ENCODE data around the gene TCHHL1.
"Not testable (repeated sequence)": the region's sequence is repeated elsewhere in the genome, so short reads cannot be mapped to it uniquely, and the experiment has no call there.

TCHHL1 gene

DNA sequence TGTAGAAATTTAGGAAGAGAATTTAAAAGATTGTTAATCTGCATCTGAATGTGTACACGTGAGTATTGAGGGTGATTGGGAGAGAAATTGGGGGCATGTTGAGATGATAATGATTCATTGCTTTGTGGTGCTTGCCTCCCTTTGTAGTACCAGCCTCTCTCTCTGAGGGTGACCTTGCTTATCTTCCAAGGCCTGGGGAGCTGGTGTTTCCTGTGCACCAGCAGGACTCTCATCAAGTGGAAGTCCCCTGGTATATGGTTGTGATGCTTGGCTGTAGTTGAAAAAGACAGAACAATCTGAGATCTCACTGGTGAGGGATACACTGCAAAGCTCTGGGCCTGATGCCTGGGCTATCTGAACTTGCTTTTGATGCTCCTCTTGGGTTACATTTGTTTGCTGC is 4.0 kb downstream of the TCHHL1 start:
- DNase-seq: no peak

DNA sequence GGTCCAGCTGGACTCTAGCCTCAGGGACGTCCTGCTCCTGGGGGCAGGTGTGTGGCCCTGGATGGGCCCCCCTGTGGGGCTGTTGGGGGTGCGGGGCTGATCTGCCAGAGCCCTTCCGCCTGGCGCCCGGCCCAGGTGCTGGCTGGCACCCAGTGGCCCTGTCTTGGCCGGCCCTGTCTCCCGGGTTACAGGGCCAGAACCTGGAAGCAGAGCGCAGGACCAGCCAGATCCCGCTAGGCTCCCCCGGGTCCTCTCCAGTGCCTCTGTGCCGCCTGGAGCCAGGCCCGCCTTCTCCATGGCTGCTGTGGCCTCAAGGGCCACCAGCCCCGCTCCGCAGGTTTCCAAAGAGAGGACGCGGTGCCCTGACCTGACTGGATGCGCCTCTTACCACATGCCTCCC is 7.8 kb downstream of the TCHHL1 start:
- DNase-seq: not testable (repeated sequence)

DNA sequence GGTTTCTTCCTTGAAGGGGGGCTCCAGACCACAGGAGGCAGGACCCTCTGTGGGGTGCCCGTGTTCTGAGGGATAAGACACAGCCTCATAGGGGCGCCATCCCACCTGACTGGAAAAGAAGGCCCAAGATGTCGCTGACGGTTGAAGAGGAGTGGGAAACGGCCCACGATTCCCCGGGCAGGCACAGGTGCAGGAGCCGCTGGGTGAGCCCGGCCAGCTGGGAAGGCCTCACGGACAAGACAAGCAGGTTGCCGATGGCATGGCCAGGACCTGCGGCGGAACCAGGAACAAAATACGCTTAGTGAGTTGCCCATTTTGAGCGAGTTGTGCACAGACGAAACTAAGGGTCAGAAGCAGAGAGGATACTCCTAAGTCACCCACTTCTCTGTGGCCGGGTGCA is 8.4 kb downstream of the TCHHL1 start:
- not testable (repeated sequence) for DNase-seq

DNA sequence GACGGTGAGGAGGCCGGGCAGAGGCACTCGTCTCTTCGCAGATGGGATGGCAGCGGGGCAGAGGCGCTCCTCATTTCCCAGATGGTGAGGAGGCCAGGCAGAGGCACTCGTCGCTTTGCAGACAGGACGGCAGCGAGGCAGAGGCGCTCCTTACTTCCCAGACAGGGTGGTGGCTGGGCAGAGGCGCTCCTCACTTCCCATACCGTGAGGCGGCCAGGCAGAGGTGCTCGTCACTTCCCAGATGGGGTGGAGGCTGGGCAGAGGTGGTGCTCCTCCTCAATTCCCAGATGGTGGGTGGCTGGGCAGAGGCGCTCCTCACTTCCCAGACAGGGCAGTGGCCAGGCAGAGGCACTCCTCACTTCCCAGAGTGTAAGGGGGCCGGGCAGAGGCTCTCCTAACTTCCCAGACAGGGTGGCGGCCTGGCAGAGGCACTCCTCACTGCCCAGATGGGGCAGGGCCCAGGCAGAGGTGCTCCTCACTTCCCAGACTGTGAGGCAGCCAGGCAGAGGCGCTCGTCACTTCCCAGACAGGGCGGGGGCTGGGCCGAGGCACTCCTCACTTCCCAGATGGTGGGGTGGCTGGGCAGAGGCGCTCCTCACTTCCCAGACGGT is 9.9 kb downstream of the TCHHL1 start:
- DNase-seq: no peak

DNA sequence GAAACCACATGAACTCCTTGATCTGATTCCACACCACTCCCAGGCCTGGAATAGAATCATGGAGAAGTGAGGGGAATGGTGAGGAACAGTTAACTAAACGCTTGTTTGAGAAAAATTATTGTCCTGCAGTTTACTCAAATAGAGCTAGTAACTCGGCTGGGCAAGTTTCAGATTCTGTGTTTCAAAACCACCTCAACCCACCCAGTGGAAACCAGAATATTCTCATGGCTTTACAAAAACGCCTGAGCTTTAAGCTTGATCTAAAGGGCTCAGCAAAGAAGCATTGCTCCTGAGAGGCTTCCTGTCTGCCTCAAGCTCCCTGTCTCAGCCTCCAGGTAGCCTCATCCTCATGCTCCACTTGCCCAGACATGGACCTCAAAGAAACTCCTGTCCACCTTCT is 16.6 kb downstream of the TCHHL1 start:
- DNase-seq: no peak

DNA sequence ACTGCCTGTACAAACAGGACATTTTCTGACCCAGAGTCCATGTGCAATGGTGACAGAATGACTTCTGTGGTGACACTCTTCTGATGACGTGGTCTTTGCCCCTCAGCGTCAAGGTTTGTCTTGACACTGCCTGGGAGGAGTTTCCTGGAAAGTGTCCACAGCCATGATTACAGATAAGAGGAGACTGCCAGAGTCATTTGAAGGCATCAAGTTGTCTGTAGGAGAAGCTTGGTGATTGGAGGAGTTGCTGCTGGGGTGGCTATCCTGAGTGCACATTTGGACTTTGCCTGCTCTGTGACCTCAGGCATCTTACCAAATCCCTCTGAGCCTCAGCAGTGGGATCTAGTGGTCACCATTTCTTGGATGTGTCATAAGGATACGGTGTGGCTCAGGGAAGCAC is 17.7 kb downstream of the TCHHL1 start:
- DNase-seq: no peak

DNA sequence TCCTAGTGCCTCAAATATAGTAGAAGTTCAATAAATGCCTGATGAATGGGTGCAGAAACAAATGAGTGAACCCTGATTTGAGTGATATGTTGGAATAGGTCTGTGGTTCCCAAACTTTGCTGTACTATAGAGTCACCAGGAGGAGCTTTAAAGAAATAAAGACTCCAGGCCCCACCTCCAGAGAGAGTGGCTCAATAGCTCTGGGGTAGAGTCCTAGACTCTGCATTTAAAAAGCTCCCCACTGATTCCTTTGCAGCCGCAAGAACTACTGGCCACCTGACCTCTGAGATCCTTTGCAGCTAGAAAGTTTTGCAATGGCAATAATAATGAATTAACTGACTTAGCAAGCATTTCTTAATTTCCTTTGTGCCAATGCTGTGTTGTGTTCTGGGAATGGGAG is 20.9 kb downstream of the TCHHL1 start:
- no peak for DNase-seq

DNA sequence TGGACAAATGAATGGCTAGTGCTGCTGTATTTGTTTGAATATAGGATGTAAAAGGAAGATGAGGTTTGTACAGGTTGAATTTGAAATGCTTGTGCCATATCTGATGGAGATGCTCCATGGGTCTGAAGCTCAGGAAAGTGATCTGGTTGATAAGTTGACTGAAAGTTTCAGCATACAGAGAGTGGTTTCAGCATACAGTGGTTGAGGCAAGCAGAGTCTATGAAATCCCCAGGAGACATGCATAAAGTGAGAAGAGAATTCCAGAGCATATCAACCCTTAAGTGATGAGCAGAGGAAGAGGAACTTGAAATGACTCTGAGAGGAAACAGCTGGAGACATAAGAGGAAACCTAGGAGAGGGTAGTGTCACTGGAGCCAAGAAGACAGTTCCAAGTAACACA is 21.7 kb downstream of the TCHHL1 start:
- no peak for DNase-seq

DNA sequence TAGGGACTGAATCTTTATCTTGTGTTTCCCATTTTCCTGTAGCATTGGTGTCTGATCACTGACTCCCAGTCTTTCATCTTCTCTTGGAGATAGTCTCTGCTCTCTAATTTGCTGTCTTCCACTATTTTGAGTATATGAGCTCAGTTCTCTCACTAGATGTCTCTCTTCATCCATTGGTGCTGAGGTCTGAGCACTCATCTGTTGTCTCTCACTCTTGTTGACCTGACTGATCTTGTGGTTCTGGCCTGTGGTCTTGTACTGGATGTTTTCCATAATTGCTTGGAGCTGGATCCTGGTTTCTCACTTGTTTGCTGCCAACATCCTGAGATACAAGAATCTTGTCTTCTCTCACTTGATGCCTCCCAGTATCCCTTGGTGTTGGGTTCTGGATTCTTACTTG is 26.9 kb downstream of the TCHHL1 start:
- DNase-seq: no peak

DNA sequence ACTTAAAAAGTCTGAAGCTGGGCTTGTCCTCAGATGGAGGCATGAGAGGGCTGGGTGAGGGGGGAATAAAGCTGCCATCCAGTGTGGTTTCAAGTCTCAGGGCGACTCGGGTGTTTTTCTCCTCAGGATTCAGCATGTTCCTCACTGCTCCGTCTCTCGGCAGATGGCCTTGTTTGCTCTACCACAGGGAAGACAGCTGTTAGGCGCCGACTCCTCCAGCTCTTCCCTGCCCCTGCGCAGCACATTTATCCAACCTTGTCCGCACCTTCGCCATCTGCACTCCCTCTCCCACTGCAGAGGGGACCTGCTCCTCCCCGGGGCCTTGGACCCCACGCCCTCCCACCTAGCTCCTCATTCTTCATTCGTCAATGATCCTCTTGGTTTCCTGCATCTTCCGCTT is 35.5 kb downstream of the TCHHL1 start:
- no peak for DNase-seq

DNA sequence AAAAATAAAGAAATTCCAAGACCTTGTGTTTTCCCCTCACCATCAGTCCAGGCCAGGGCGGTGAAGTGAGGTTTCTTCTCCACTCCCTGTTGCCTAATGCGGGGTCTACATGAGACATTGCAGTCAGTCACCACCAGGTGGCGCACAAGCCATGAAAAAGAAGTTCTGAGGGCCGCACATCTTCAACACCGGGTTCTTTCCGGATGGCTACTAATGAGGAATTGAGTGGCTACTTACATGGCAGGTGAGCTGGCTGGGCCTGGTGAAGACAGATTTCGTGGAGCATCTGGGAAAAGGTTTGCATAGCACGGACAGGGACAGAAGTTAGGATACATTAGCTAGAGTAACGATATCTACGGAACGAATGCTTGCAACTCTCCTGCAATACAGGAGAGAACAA is 36.3 kb downstream of the TCHHL1 start:
- peak; percentile 85 for DNase-seq

DNA sequence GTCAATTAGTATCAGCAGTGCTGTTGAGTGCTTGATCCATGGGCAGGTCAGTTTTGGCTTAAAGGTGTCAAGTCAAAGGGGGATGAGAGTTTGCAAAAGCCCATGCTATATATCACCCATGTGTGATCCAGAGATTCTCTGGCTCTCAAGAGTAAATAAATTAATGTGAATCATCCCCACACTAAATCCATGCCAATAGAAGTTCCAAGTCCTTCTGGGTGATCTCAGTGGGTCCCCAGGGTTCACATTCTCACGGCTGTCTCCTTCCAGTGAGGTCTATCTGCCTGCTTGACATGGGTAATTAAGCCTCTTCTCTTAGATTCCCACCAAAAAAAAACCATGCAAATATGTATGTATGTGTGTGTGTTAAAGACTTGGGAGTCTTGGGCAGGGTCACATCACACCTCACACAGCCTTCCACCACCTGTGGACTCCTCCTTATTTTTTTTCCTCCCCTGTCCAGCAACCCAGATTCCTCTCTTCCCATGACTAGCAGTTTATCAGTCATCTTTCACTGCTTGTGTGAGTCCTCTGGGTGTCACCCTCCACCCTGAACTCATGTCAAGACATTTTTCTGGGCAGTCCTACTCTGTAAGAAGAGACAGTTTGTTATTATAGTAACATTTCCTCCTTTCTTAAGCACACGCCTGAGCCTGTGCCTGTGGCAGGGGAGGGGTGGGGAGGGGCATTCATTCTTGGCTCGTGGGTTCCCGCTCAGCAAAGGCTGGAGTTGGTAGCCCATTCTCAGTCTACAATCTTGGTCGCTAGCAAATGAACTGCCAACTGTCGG is 37.8 kb downstream of the TCHHL1 start:
- DNase-seq: no peak

DNA sequence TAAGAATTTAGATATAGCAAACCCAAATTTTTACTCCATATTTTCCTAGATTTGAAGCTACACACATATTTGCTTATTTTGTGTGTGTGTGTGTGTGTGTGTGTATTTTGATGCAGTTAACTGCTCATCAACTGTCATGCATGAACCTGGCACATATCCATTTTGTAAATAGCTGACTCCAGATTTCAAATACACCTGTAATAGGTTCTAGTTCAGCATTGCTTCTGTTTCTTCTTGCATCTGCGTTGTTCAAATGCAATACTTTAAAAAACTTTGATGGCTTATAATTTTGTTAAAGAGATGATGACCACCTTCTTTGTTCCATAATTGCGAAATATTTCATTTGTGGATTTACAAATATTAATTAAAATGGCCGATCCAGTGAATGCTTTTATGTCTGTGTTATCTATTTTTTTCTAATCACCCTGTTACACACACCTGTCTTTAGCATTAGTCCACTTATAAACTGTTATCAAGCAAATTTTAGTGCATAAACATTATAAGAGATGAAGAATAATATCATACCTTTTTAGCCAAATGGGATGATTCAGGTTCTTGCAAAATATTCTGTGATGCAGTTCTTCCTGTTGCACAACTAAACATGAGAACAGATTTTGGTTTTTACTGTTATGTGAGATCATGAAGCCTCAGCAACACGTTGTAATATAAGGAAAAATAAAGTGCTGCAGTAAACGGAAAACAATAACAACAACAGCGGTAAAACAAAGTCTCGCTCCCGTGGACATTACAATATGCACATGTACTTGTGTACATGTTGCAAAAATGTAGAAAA is 39.4 kb downstream of the TCHHL1 start:
- DNase-seq: no peak

DNA sequence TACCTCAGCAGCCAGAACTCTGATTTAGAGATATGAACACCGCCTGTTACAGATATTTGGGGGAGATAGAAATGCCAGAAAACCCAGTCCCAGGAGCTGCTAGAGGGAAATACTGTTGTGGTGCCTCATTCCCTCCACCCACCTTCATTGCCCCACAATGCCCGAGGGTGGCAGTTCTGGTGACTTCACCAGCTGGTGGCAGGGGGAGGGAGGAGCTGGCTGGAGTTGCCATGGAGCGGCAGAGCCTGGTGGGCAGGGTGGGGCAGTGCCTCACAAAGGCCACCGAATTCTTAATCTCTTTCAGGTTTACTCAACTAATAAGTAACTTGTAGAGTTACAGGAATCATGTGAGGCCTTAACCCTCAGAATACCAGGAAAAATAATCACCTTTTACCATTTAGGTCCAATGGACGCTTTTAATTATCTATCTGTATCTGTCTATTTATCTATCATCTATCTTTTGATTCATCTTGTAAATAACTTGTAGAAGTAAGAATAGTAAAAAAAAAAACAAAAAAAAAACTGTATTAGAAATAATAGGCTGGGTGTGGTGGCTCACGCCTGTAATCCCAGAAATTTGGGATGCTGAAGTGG is 40.4 kb downstream of the TCHHL1 start:
- no peak for DNase-seq

DNA sequence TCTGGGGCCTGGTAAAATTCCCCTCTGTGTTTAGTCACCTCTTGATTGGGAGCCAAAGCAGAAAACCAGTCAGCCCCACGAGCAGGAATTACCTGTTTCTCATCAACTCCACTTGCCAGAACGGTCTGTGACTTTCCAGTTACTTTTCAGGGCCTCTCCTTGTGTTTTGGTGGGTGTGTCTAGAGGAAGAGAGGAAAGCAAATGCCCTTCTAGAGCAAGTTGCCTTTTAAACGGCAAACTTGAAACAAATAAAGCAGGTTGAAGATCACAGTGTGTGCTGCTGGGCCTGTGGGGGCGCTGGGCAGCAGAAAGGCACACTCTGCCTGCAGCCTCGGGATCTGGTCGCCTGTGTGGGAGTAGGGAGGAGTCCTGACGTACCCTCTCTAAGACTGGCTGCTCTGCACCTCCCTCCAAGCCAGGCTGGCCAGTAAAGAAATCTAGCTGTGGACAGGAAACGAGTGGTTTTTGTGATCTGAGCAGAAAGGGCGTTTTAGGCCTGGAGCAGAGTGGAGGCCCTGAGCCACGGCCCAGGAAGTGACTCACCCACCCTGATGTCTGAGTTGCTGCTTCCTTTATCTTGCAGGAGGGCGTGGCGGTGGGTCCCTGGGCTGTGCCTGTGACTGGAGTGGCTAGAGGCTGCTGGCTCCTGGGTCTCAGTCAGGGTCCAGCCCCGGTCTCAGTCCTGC is 41.0 kb downstream of the TCHHL1 start:
- peak; percentile 84 for DNase-seq

DNA sequence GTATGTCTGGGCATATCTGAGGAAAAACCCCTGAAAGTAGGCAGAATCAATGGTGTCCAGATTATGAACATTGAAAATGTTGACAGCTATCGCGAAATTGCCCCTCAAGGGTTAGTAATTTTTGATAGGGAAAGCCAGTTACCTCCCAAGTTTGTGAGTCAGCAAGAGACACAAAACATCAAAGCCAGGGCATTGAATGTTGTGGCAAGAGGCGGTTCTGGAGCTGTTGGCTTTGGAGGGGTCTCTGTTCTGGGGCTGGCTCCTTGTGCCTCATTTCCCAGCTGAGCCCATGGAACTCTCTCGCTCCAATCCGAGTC is 41.5 kb downstream of the TCHHL1 start:
- DNase-seq: no peak

DNA sequence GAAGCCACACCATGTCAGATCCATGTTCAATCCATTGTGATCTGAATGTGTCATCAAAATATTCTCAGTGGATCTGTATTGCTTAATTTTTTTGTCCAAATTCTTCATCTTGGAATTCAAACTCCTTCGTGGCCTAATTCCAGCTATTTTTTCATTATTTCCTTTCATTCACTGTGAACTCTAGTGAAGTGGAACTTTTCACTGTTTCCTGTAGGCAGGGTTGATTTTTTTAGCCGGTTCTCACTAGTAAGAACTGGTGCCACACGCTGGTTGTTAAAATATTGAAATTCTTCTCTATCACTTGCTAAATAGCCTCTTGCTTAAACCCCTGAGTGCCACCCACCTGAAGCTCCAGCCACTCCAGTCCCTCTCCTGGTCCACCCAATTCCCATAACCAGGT is 44.5 kb downstream of the TCHHL1 start:
- DNase-seq: no peak

DNA sequence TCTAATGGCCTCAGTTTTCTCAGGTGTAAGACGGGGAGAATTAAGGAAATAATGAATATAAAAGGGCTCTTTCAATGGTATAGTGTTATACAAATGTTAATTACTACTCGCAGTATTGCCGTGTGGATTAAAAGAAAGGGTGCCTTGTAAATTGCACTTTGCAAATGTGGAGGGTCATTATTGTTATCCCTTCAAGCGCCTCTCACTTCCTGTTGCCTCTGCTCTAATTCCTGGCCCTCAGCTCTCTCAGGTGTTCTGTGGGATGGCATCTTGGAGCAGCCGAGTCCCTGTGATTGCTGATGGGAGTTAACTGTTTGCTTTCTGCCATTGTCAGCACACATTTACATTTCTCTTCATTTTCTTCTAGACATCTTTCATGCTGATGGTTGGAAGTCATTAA is 45.0 kb downstream of the TCHHL1 start:
- no peak for DNase-seq

DNA sequence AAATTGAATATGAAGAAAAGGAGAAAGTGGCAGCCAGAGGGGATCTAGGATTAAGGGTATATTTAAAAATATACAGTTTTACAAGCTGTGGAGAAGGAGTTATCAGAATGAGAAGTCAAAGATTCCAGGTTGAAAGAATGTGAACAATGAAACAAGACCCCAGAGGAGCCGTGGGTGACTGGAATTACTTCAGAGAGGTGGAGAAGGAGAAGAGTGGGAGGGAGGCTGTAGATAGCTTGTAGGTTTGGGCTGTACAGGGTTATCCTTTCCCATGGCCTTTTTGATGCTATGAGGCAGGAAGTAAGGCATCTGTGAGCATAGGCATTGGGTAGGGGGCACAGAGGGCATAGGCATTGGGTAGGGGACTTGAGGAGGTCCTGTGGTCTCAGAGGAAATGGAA is 46.8 kb downstream of the TCHHL1 start:
- no peak for DNase-seq

DNA sequence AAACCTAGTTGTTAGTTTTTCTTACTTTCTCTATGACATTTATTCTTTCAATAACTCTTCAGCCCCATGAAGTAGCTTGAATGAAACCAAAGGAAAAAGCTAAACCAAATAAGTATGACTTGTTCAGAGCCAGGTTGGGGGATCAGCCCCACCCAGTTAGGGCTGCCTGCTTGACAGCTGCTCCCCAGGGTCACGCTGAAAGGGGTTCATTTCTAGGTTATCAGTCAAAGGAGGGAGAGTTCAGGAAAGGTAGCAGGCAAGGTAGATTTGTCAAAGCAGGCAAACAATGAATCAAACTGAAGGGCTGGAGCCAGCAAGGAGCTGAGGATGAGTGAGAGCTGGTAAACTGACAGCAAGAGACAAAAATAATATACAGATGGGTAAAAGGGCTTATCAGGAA is 49.0 kb downstream of the TCHHL1 start:
- DNase-seq: no peak

DNA sequence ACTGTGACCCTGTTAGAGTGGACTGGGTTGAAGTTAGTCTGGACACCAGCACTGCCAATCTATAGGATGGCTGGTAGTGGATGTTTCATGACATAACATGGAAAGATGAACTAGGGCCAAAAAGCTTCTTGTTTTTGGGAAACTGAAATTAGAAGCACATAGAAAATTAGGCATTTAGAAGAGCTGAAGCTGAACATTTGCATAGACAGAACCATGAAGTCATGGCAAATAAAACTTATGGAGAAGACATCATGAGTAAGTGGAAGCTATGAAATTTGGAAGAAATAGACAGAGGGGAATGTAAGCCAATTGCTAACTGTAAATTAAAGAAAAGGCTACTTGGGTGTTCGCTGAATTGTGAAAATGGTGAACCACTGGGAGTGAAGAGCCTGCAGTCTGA is 49.4 kb downstream of the TCHHL1 start:
- no peak for DNase-seq

DNA sequence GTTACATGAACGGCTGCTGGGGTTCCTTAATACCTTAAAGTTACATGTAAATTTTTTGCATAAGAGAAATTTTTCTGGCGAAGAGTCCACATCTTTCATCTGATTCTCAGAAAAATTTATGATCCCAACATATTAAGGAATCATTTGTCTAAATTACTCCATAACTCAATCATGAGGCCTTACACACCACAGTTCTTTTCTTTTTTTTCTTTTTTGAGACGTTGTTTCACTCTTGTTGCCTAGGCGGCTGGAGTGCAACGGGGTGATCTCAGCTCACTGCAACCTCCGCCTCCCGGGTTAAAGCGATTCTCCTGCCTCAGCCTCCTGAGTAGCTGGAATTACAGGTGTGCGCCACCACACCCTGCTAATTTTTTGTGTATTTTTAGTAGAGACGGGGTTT is 50.0 kb downstream of the TCHHL1 start:
- no peak for DNase-seq
